Tibial nerve (tissue), 4 donors: ENCODE results near the gene ADAD2. TPM values are rescaled to one million over a fixed set of nuclear protein-coding genes. Genes with fewer than 3 reads are reported as not detected.

ENCODE experiments used
- DNase-seq, 2 donors: peaks; one replicate each; pipeline ENCODE4 v3.0.0-alpha.2; 2019; ENCODE audit warnings: low spot score in 2 of 2
- H3K27ac ChIP-seq, 4 donors: fragments of 200-600 bp; sonication (generic) in 3 of 4; one replicate each; pipeline ENCODE4 v1.5.1; 2017 to 2019; ENCODE audit warnings: mild to moderate bottlenecking in 1 of 4
- H3K27me3 ChIP-seq, 2 donors: fragments of 200-600 bp; sonication (generic) in 1 of 2; one replicate each; pipeline versions ENCODE4 v1.5.1 to v1.6.0; 2017 to 2019
- H3K36me3 ChIP-seq, 3 donors: fragments of 200-600 bp; sonication (generic); one replicate each; pipeline ENCODE4 v1.5.1; 2018 to 2019
- H3K4me1 ChIP-seq, 4 donors: fragments of 200-600 bp; sonication (generic) in 3 of 4; one replicate each; pipeline ENCODE4 v1.5.1; 2017 to 2019
- H3K4me3 ChIP-seq, 4 donors: fragments of 200-600 bp; sonication (generic) in 3 of 4; one replicate each; pipeline ENCODE4 v1.5.1; 2017 to 2019; ENCODE audit warnings: mild to moderate bottlenecking in 1 of 4, moderate library complexity in 1 of 4
- H3K9me3 ChIP-seq, 4 donors: fragments of 200-600 bp; sonication (generic) in 3 of 4; one replicate each; pipeline ENCODE4 v1.5.1; 2017 to 2019
- EP300 ChIP-seq, 2 donors: sonication (generic); formaldehyde crosslinking; IDR thresholded peaks; one replicate each; pipeline ENCODE4 v1.6.1; 2017; ENCODE audit warnings: antibody characterized with exemption in 2 of 2, mild to moderate bottlenecking in 1 of 2
- POLR2A ChIP-seq, 2 donors: fragments of 450-650 bp; IDR thresholded peaks; one replicate each; pipeline ENCODE4 v1.6.1; 2017; ENCODE audit warnings: antibody characterized with exemption in 2 of 2, mild to moderate bottlenecking in 2 of 2, moderate library complexity in 2 of 2
- WGBS, 2 donors: methylation state at CpG; one replicate each; pipeline ENCODE4 v1.1.5; 2018; 5-methylcytosine and 5-hydroxymethylcytosine counted together
- total RNA-seq, 4 donors: library from RNA; depleted of rRNA; stranded (reverse); fragments of >200 nt; gene quantifications; one replicate each; pipeline ENCODE4 v1.1.0, GENCODE V29; 2016
- TF ChIP-seq, protein P1 (sequence below), 5 experiments: fragments of 200-600 bp in 3 of 5; fragments of 450-650 bp in 2 of 5; sonication (generic) in 3 of 5; IDR thresholded peaks; one replicate each; pipeline ENCODE4 v1.5.1; 2016 to 2019; ENCODE audit warnings: antibody characterized with exemption in 5 of 5, mild to moderate bottlenecking in 3 of 5, moderate library complexity in 2 of 5

The ADAD2 gene
- total RNA-seq, 4 donors from 2014 or later: 1.2 TPM; not detected in 3

- Histone ChIP-seq H3K27me3 (no peaks in the 10 kb centered on the region), H3K36me3 (no peaks in the 10 kb centered on the region), H3K27ac (peak within 1 kb of the TSS; percentile 82 to 93 (median 87)), H3K4me1 (peaks cover 0 to 18% (median 6%) of the 10 kb centered on the region in 4 donors), H3K4me3 (peak within 1 kb of the TSS; percentile 85 to 97 (median 95)), H3K9me3 (no peaks in the 10 kb centered on the region)
- WGBS, 2 donors: 0 to 2% methylated on average over 35 to 69 of the region's 89 CpGs
- peak; percentile 79 to 85 for DNase-seq
- TF ChIP-seq EP300 (IDR thresholded peaks at IDR 0.05) (peak in 1 of 2 donors; percentile 14), POLR2A (IDR thresholded peaks at IDR 0.05) (peak; percentile 41 to 72)
- TF ChIP-seq, protein P1, sequence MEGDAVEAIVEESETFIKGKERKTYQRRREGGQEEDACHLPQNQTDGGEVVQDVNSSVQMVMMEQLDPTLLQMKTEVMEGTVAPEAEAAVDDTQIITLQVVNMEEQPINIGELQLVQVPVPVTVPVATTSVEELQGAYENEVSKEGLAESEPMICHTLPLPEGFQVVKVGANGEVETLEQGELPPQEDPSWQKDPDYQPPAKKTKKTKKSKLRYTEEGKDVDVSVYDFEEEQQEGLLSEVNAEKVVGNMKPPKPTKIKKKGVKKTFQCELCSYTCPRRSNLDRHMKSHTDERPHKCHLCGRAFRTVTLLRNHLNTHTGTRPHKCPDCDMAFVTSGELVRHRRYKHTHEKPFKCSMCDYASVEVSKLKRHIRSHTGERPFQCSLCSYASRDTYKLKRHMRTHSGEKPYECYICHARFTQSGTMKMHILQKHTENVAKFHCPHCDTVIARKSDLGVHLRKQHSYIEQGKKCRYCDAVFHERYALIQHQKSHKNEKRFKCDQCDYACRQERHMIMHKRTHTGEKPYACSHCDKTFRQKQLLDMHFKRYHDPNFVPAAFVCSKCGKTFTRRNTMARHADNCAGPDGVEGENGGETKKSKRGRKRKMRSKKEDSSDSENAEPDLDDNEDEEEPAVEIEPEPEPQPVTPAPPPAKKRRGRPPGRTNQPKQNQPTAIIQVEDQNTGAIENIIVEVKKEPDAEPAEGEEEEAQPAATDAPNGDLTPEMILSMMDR (IDR thresholded peaks at IDR 0.05): peak in 1 of 5 experiments; percentile 26
Observed at GRCh38 chr16:84144859-84145639, 45.9 kb upstream of the ADAD2 start, which contains the start of the genes DNAAF1 and HSDL1. DNAAF1 (plus strand) TSS chr16:84145308; CDS start chr16:84145441, 133 bp downstream. HSDL1 (minus strand) TSS chr16:84145177; CDS start chr16:84131321, 13,856 bp downstream.

DNA sequence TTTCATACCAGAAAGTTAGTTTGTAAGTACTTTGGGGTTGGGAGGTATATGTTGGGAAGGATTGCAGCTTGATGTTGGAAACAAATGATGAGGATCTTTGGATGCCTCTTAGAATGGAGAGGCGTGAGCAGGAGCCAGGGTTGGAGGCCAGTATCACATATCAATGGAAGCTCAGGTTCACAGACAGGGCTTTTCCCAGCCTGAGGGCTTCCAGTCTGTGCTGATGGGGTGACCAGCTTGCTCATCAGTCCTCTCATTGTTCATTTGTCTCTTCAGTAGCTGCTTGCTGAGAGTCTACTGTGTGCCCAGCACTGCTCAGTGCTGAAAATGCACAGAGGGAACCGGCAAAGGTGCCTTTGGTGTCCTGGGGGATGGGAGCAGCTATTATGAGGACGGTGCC lies 40.0 kb upstream of the ADAD2 start:
- TF ChIP-seq POLR2A (IDR thresholded peaks at IDR 0.05): no peak
- TF ChIP-seq, protein P1 (IDR thresholded peaks at IDR 0.05): no peak
- TF ChIP-seq EP300 (IDR thresholded peaks at IDR 0.05): no peak
- no peak for DNase-seq
- H3K27me3 ChIP-seq: no peaks in the 10 kb centered on the region
- no peak overlapping the region for H3K27ac ChIP-seq
- peaks cover 0 to 6% (median 0%) of the 10 kb centered on the region in 4 donors for H3K4me1 ChIP-seq
- WGBS, 2 donors: 51 to 66% methylated on average over 3 of the region's 3 CpGs
- H3K4me3 ChIP-seq: no peak overlapping the region
- no peaks in the 10 kb centered on the region for H3K36me3 ChIP-seq
- H3K9me3 ChIP-seq: no peaks in the 10 kb centered on the region

DNA sequence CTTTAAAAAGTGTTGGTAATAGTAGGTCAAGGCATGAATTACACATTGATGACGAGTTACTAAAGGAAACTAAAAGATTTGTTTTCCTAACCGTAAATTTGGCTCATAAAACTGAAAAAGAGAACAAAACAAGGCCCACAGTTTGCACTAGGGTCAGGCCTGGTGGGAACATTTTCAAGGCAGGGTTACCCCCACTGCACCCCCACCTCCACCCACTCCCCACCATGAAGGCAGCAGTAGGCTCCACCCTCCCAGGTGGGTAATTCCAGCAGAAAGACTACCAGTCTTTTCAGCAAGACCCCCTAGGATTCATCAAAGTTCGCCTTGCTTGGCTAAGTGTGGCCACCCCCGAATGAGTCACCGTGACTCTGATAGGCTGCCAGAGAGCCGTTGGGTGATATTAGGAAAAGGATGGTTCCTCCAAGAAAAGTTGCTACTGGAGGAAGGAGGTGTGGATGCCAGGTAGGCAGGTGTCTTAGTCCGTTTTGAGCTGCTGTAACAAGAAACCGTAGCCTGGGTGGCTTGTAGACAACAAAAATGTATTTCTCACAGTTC lies 37.2 kb upstream of the ADAD2 start:
- Histone ChIP-seq H3K4me3 (no peak overlapping the region), H3K4me1 (peaks cover 0 to 6% (median 0%) of the 10 kb centered on the region in 4 donors), H3K27me3 (no peaks in the 10 kb centered on the region), H3K9me3 (no peaks in the 10 kb centered on the region), H3K27ac (no peak overlapping the region), H3K36me3 (no peaks in the 10 kb centered on the region)
- TF ChIP-seq, protein P1 (IDR thresholded peaks at IDR 0.05): no peak
- TF ChIP-seq POLR2A (IDR thresholded peaks at IDR 0.05): no peak
- no peak for TF ChIP-seq EP300 (IDR thresholded peaks at IDR 0.05)
- no peak for DNase-seq
- WGBS, 2 donors: 53% methylated on average over 8 of the region's 8 CpGs

GRCh38 chr16:84155226-84155625 lies 35.7 kb upstream of the ADAD2 start:
- Histone ChIP-seq H3K9me3 (no peaks in the 10 kb centered on the region), H3K36me3 (no peaks in the 10 kb centered on the region), H3K27ac (no peak overlapping the region), H3K4me3 (no peak overlapping the region), H3K27me3 (no peaks in the 10 kb centered on the region), H3K4me1 (peaks cover 0 to 6% (median 0%) of the 10 kb centered on the region in 4 donors)
- no peak for DNase-seq
- 96 to 98% methylated on average over 4 of the region's 4 CpGs for WGBS, 2 donors
- TF ChIP-seq, protein P1 (IDR thresholded peaks at IDR 0.05): no peak
- no peak for TF ChIP-seq POLR2A (IDR thresholded peaks at IDR 0.05)

DNA sequence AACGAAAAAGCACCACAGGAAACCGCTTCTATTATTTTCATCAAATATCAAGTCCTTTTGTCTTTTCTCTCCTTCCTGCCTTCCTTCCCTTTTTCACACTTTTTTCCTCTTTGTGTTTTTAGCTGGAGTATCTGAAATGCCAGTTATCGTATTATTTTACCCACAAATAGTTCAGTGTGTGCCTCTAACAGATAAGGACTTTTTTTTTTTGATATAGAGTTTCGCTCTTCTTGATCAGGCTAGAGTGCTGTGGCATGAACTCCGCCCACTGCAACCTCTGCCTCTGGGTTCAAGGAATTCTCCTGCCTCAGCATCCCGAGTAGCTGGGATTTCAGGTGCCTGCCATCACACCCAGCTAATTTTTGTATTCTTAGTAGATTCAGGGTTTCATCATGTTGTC lies 35.2 kb upstream of the ADAD2 start:
- TF ChIP-seq EP300 (IDR thresholded peaks at IDR 0.05) (no peak), POLR2A (IDR thresholded peaks at IDR 0.05) (no peak)
- TF ChIP-seq, protein P1 (IDR thresholded peaks at IDR 0.05): no peak
- H3K27me3 ChIP-seq: no peaks in the 10 kb centered on the region
- 83 to 91% methylated on average over 6 of the region's 6 CpGs for WGBS, 2 donors
- no peak overlapping the region for H3K4me3 ChIP-seq
- no peak overlapping the region for H3K27ac ChIP-seq
- peaks cover 0 to 6% (median 0%) of the 10 kb centered on the region in 4 donors for H3K4me1 ChIP-seq
- no peaks in the 10 kb centered on the region for H3K9me3 ChIP-seq
- no peak for DNase-seq
- no peaks in the 10 kb centered on the region for H3K36me3 ChIP-seq
